Measurements from ENCODE around the gene GULP1.

GRCh38 chr2:188569431-188570165, 277.9 kb downstream of the GULP1 start:
- TF ChIP-seq CTCF (IDR thresholded peaks at IDR 0.05) (no peak), POLR2A (IDR thresholded peaks at IDR 0.05) (no peak)
